Pancreas (tissue), 10 donors: Measurements from ENCODE around the gene TRIM10. TPM values are rescaled to one million over a fixed set of nuclear protein-coding genes. Genes with fewer than 3 reads are reported as not detected.

Experiments
- ATAC-seq, 4 donors: fragments of 200-7000 bp; cut with Tn5 transposase; one replicate each; pipeline versions ENCODE4 v1.8.0 to v1.9.1; 2020; ENCODE audit warnings: mild to moderate bottlenecking in 4 of 4, moderate library complexity in 4 of 4
- DNase-seq, 6 donors: peaks; one replicate each; pipeline ENCODE4 v3.0.0-alpha.2; 2020
- FAIRE-seq: peaks from 2 replicates; lab custom pipeline; 2012; peaks lifted over from hg19 to GRCh38; lab: Jason Lieb, UNC
- H3K27ac ChIP-seq, 4 donors: fragments of 200-600 bp; sonication (generic); 1 replicate in 3 of 4; 2 replicates in 1 of 4; pipeline versions ENCODE4 v1.5.0 to v1.8.0; 2020
- H3K27me3 ChIP-seq, 4 donors: fragments of 200-600 bp; one replicate each; pipeline ENCODE4 v1.8.0; 2021
- H3K36me3 ChIP-seq, 3 donors: fragments of 200-600 bp; sonication (generic) in 1 of 3; one replicate each; pipeline versions ENCODE4 v1.5.0 to v1.8.0; 2020 to 2021
- H3K4me1 ChIP-seq, 3 donors: fragments of 200-600 bp; one replicate each; pipeline ENCODE4 v1.8.0; 2021
- H3K4me3 ChIP-seq, 4 donors: fragments of 200-600 bp; sonication (generic) in 2 of 4; one replicate each; pipeline versions ENCODE4 v1.5.0 to v1.8.0; 2020 to 2021
- H3K9me3 ChIP-seq, 4 donors: fragments of 200-600 bp; one replicate each; pipeline ENCODE4 v1.8.0; 2021
- WGBS, 2 donors: extraction: QIAGEN DNeasy Blood & Tissue Kit; methylation state at CpG; one replicate each; pipeline ENCODE4 v1.1.7; 2013; 5-methylcytosine and 5-hydroxymethylcytosine counted together
- intact Hi-C, 3 donors: fragments of 100-400 bp; cut with DNase I; formaldehyde crosslinking; loops; one replicate each; pipeline versions ENCODE4 v1.11.1 to v1.14.2; 2022
- polyA plus RNA-seq, 2 donors: library from polyadenylated mRNA; stranded (reverse); fragments of 200-250 nt; gene quantifications; one replicate each; pipeline ENCODE4 v1.2.3, GENCODE V29; 2013
- total RNA-seq, 6 donors: library from RNA; stranded (reverse); fragmentation: NEBNext Ultra II Directional in 4 of 6; extraction: Animal tissue kit (Norgen Biotek cat#: 25700) in 4 of 6; gene quantifications; one replicate each; pipeline versions ENCODE4 v1.2.1 to v1.2.4, GENCODE V29; 2021 to 2023
- TF ChIP-seq, protein P1 (sequence below), 4 donors: fragments of 200-600 bp; sonication (generic) in 3 of 4; IDR thresholded peaks; one replicate each; pipeline versions ENCODE4 v1.5.0 to v1.8.0; 2021; ENCODE audit warnings: antibody characterized with exemption in 4 of 4
- donor health status: healthy with polysubstance abuse.
- donor health status: DM: no; HTN: no; CAD: no; lungs with moderate emphysema.
- donor health status: DM: no; HTN: no; CAD: no.
- donor health status: control.
- donor health status: control.
- donor health status: Bipolar disorder and iron deficiency.
- donor health status: DM: yes; HTN: yes; CAD: no.
- donor health status: DM: no; HTN: no; CAD: no.
- donor health status: DM: no; HTN: no; CAD: no.
- donor health status: DM: yes; HTN: yes; CAD: no.

The TRIM10 gene
- total and polyA plus RNA-seq, 8 donors = 0.02 to 0.03 TPM; not detected in 6

DNA sequence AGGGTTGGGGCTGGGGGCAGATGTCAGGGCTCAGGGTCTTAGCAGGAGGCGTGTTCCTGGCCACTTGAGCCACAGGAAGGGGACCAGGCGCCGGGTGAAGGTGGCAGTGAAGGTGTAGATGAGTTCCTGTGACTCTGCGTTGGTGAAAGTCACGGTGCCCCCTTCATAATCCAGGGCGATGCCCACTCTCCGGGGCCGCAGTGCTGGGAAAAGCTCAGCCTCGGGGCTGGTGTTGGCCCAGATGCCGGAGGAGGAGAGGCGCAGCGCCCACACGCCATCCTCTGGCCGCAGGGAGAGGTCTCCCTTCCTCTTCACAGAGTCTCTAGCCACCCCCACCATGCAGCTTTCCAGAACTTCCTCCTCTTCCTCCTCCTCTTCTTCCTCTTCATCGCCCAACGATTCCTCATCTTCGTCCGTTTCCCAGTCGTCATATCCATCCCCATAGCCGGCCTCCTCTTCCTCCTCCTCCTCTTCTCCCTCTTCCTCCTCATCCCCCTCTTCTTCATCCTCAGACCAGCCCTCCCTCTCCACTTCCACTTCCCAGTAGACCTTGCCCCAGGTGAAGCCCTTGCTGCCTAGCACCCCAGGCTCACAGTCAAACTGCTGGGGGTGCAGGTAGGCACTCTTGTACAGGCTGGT is 25.0 kb upstream of the TRIM10 start:
- Histone ChIP-seq H3K9me3 (no peaks in the 10 kb centered on the region), H3K36me3 (peaks cover 0 to 32% (median 17%) of the 10 kb centered on the region in 3 donors), H3K4me3 (no peak overlapping the region), H3K4me1 (no peaks in the 10 kb centered on the region), H3K27me3 (no peaks in the 10 kb centered on the region), H3K27ac (no peak overlapping the region)
- no peak for FAIRE-seq
- no peak for DNase-seq
- intact Hi-C loops = no loop called here
- 95 to 98% methylated on average over 18 to 20 of the region's 20 CpGs for WGBS, 2 donors
- TF ChIP-seq, protein P1, sequence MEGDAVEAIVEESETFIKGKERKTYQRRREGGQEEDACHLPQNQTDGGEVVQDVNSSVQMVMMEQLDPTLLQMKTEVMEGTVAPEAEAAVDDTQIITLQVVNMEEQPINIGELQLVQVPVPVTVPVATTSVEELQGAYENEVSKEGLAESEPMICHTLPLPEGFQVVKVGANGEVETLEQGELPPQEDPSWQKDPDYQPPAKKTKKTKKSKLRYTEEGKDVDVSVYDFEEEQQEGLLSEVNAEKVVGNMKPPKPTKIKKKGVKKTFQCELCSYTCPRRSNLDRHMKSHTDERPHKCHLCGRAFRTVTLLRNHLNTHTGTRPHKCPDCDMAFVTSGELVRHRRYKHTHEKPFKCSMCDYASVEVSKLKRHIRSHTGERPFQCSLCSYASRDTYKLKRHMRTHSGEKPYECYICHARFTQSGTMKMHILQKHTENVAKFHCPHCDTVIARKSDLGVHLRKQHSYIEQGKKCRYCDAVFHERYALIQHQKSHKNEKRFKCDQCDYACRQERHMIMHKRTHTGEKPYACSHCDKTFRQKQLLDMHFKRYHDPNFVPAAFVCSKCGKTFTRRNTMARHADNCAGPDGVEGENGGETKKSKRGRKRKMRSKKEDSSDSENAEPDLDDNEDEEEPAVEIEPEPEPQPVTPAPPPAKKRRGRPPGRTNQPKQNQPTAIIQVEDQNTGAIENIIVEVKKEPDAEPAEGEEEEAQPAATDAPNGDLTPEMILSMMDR (IDR thresholded peaks at IDR 0.05) = no peak
- no peak for ATAC-seq

DNA sequence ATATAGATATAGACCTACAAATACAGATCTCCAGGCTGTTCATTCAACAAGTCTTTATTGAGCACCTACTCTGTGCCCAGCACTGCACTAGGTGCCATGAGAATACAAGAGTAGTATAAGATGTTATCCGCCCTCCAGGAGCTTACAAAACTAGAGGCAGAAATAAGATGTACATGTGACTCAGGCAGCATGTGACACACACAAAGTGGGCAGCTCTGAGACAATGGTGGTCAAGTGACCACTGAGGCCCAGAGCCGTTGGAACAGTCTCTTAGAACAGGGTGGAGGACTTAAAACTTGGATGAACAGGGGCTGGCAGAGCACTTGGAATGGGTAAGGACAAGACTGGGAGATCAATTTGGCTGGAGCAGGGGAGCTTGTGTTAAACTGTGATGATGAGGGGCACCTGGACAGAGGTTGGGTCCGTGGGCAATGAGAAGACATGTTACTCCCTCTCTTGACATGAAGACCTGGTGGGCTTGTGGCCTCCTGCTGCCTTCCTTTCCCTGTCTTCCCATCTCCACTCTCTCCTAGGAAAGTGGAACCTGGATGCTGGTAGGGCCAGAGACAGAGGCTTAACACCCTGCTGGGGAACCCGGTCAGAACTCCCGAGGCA is 23.5 kb upstream of the TRIM10 start:
- DNase-seq = no peak
- WGBS, 2 donors = 71 to 94% methylated on average over 5 of the region's 5 CpGs
- Histone ChIP-seq H3K36me3 (peaks cover 0 to 23% (median 13%) of the 10 kb centered on the region in 3 donors), H3K27me3 (no peaks in the 10 kb centered on the region), H3K9me3 (no peaks in the 10 kb centered on the region), H3K4me1 (no peaks in the 10 kb centered on the region), H3K4me3 (no peak overlapping the region), H3K27ac (no peak overlapping the region)
- TF ChIP-seq, protein P1 (IDR thresholded peaks at IDR 0.05) = no peak
- intact Hi-C loops = no loop called here
- FAIRE-seq = no peak
- peak in 1 of 4 donors; percentile 17 for ATAC-seq

DNA sequence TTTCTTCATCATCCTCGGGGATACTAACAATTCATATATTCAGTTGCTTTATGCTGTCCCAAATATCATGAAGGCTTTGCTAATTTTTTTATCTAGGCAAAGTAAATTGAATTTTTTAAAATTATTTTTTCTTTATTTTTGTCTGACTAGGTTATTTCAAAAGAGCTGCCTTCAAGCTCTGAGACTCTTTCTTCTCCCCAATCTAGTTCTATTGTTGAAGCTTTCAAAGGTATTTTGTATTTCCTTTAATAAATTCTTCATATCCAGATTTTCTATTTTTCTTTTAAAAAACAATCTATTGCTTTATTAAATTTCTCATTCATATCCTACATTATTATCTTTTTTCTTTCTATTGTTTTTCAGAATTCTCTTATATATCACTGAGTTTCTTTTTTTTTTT is 19.1 kb upstream of the TRIM10 start:
- intact Hi-C loops = no loop called here
- TF ChIP-seq, protein P1 (IDR thresholded peaks at IDR 0.05) = no peak
- no peak overlapping the region for H3K4me3 ChIP-seq
- H3K27ac ChIP-seq = no peak overlapping the region
- no peak for DNase-seq
- 69 to 87% methylated on average over 1 of the region's 1 CpG for WGBS, 2 donors
- no peak for ATAC-seq
- no peaks in the 10 kb centered on the region for H3K9me3 ChIP-seq
- FAIRE-seq = no peak
- H3K36me3 ChIP-seq = peaks cover 0 to under 1% (median 0%) of the 10 kb centered on the region in 3 donors
- H3K27me3 ChIP-seq = no peaks in the 10 kb centered on the region
- no peaks in the 10 kb centered on the region for H3K4me1 ChIP-seq

DNA sequence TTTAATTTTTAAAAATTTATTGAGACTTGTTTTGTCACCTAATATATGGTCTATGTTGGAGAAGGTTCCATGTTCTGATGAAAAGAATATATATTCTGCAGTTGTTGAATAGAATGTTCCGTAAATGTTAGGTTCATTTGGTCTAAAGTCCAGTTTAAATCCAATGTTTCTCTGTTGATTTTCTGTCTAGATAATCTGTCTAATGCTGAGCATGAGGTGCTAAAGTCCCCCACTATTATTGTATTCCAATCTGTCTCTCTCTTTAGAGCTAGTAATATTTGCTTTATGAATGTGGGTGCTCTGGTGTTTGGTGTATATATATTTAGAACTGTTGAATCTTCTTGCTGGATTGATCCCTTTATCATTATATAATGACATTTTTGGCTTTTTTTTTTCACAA is 17.8 kb upstream of the TRIM10 start:
- FAIRE-seq = no peak
- TF ChIP-seq, protein P1 (IDR thresholded peaks at IDR 0.05) = no peak
- 0 to 67% methylated on average over 1 of the region's 1 CpG for WGBS, 2 donors

DNA sequence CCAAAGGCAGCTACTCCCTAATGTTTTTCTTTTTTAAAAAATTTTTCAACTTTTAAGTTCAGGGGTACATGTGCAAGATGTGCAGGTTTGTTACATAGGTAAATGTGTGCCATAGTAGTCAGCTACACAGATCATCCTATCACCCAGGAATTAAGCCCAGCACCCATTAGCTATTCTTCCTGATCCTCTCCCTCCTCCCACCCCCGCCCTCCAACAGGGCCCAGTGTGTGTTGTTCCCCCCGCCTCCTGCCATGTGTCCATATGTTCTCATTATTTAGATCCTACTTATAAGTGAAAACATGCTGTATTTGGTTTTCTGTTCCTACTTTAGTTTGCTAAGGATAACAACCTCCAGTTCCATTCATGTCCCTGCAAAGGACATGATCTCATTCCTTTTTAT is 14.8 kb upstream of the TRIM10 start:
- intact Hi-C loops = no loop called here
- ATAC-seq (no peak), DNase-seq (no peak), FAIRE-seq (no peak)
- Histone ChIP-seq H3K9me3 (no peaks in the 10 kb centered on the region), H3K4me1 (no peaks in the 10 kb centered on the region), H3K27me3 (peaks cover 0 to 10% (median under 1%) of the 10 kb centered on the region in 4 donors), H3K4me3 (no peak overlapping the region), H3K36me3 (no peaks in the 10 kb centered on the region), H3K27ac (no peak overlapping the region)
- TF ChIP-seq, protein P1 (IDR thresholded peaks at IDR 0.05) = no peak
- WGBS, 2 donors = 62 to 83% methylated on average over 2 of the region's 2 CpGs

More for the DNA sequence above, 17.8 kb upstream of the TRIM10 start:
- ATAC-seq = no peak
- H3K27ac ChIP-seq = no peak overlapping the region
- no peaks in the 10 kb centered on the region for H3K4me1 ChIP-seq
- intact Hi-C loops = no loop called here
- H3K36me3 ChIP-seq = no peaks in the 10 kb centered on the region
- H3K4me3 ChIP-seq = no peak overlapping the region
- H3K27me3 ChIP-seq = no peaks in the 10 kb centered on the region
- no peak for DNase-seq
- H3K9me3 ChIP-seq = no peaks in the 10 kb centered on the region
